Measurements from ENCODE around the gene DCAF8L2. TPM values are rescaled to one million over a fixed set of nuclear protein-coding genes. Genes with fewer than 3 reads are reported as not detected.
"Not testable (repeated sequence)": the region's sequence is repeated elsewhere in the genome, so short reads cannot be mapped to it uniquely, and the experiment has no call there.

The DCAF8L2 gene
- total RNA-seq (2021), result not detected in 2 replicates
- long read RNA-seq, result 0 reads

- Histone ChIP-seq H2BK12ac (ENCODE audit: insufficient read length, low read depth, low read length) (no peak within 1 kb of the TSS), H3K4me1 (ENCODE audit: insufficient read depth, low read length) (no peaks in the 10 kb centered on the region), H3K79me2 (ENCODE audit: insufficient read depth, low read length) (no peaks in the 10 kb centered on the region), H4K20me1 (ENCODE audit: control insufficient read depth, insufficient read depth, insufficient read length) (no peaks in the 10 kb centered on the region), H3K4me2 (ENCODE audit: insufficient read depth, insufficient read length, low read length) (no peak within 1 kb of the TSS), H2BK15ac (ENCODE audit: low read depth, low read length) (no peak within 1 kb of the TSS), H3K14ac (ENCODE audit: insufficient read depth, low read length) (no peak within 1 kb of the TSS), H3K9ac (ENCODE audit: extremely low read depth, insufficient read length, low read length) (no peak within 1 kb of the TSS), H3K23me2 (ENCODE audit: insufficient read length, low read depth, low read length, poor library complexity, severe bottlenecking) (no peaks in the 10 kb centered on the region), H2AFZ (ENCODE audit: low read length) (no peak within 1 kb of the TSS), H2BK120ac (ENCODE audit: low read depth, low read length, poor library complexity, severe bottlenecking) (no peak within 1 kb of the TSS), H3K56ac (ENCODE audit: insufficient read length, low read depth, low read length) (no peak within 1 kb of the TSS), H3K79me1 (ENCODE audit: insufficient read depth, low read depth, low read length, poor library complexity, severe bottlenecking) (no peaks in the 10 kb centered on the region), H4K91ac (ENCODE audit: insufficient read length, low read depth, low read length) (no peak within 1 kb of the TSS), H4K8ac (replicated peaks; ENCODE audit: insufficient read length, low read depth, low read length) (no peak within 1 kb of the TSS), H2AK5ac (ENCODE audit: insufficient read length, low read length) (no peak within 1 kb of the TSS), H3K18ac (ENCODE audit: insufficient read length, low read depth, low read length) (no peak within 1 kb of the TSS), H3K27me3 (ENCODE audit: insufficient read depth, low read length) (no peaks in the 10 kb centered on the region), H3K9me3 (ENCODE audit: control insufficient read depth, low read depth, low read length) (peaks cover 7% of the 10 kb centered on the region), H3T11ph (ENCODE audit: low read length) (no peak within 1 kb of the TSS), H4K5ac (ENCODE audit: insufficient read length, low read depth, low read length) (no peak within 1 kb of the TSS), H3K4ac (ENCODE audit: low read depth, low read length) (no peak within 1 kb of the TSS), H2BK5ac (ENCODE audit: insufficient read length, low read length) (no peak within 1 kb of the TSS), H3K23ac (ENCODE audit: insufficient read length, low read depth, low read length) (no peak within 1 kb of the TSS), H3K27ac (ENCODE audit: insufficient read length, low read depth, low read length) (no peak within 1 kb of the TSS), H2BK20ac (ENCODE audit: low read depth, low read length, poor library complexity, severe bottlenecking) (no peak within 1 kb of the TSS)
- H3K4me1 Mint-ChIP-seq, result no peaks in the 10 kb centered on the region
- H3K9me3 Mint-ChIP-seq, result peaks cover 58% of the 10 kb centered on the region in 2 experiments
- peaks cover 12% of the 10 kb centered on the region for H3K27me3 Mint-ChIP-seq (ENCODE audit: low read depth)
- TF ChIP-seq, protein P1, sequence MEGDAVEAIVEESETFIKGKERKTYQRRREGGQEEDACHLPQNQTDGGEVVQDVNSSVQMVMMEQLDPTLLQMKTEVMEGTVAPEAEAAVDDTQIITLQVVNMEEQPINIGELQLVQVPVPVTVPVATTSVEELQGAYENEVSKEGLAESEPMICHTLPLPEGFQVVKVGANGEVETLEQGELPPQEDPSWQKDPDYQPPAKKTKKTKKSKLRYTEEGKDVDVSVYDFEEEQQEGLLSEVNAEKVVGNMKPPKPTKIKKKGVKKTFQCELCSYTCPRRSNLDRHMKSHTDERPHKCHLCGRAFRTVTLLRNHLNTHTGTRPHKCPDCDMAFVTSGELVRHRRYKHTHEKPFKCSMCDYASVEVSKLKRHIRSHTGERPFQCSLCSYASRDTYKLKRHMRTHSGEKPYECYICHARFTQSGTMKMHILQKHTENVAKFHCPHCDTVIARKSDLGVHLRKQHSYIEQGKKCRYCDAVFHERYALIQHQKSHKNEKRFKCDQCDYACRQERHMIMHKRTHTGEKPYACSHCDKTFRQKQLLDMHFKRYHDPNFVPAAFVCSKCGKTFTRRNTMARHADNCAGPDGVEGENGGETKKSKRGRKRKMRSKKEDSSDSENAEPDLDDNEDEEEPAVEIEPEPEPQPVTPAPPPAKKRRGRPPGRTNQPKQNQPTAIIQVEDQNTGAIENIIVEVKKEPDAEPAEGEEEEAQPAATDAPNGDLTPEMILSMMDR (conservative IDR thresholded peaks at IDR 0.05), result no peak
- WGBS (ENCODE audit: extremely low coverage, insufficient read length, low lambda C conversion rate), result no CpG with 5 or more reads among the region's 7 CpGs
- no peak within 1 kb of the TSS for H3K27ac Mint-ChIP-seq
- H3K4me3 Mint-ChIP-seq, result no peak within 1 kb of the TSS
- no peak for DNase-seq
- peaks cover 0 to 2% (median 2%) of the 10 kb centered on the region in 3 experiments; a peak in 4 of 7 replicates for H3K36me3 Mint-ChIP-seq (ENCODE audit: insufficient read depth in 1 of 3, low read depth in 3 of 3)
Observed at GRCh38 chrX:27590044-27590443, at the start of gene DCAF8L2. Gene DCAF8L2 (plus strand): TSS chrX:27590344. CDS start chrX:27746896, 156,552 bp downstream.

DNA sequence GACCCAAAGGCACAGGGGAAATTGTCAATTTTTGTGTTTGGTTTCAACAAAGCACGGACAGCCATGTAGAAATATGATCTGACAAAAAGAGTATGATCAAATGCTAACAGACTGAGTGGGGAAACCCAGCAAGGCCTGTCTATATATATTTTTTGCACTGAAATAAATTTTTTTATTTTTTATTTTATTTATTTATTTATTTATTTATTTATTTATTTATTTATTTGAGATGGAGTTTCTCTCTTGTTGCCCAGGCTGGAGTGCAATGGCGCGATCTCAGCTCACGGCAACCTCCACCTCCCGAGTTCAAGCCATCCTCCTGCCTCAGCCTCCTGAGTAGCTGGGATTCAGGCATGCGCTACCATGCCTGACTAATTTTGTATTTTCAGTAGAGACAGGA, 49.0 kb upstream of the DCAF8L2 start:
- not testable (repeated sequence) for H3K4ac ChIP-seq (ENCODE audit: low read depth, low read length); H3K27ac Mint-ChIP-seq; H4K20me1 ChIP-seq (ENCODE audit: control insufficient read depth, insufficient read depth, insufficient read length); H3K23ac ChIP-seq (ENCODE audit: insufficient read length, low read depth, low read length); H2BK12ac ChIP-seq (ENCODE audit: insufficient read length, low read depth, low read length); H4K5ac ChIP-seq (ENCODE audit: insufficient read length, low read depth, low read length); H3K79me1 ChIP-seq (ENCODE audit: insufficient read depth, low read depth, low read length, poor library complexity, severe bottlenecking); H3K56ac ChIP-seq (ENCODE audit: insufficient read length, low read depth, low read length); H2BK5ac ChIP-seq (ENCODE audit: insufficient read length, low read length); H3K23me2 ChIP-seq (ENCODE audit: insufficient read length, low read depth, low read length, poor library complexity, severe bottlenecking); H3K4me2 ChIP-seq (ENCODE audit: insufficient read depth, insufficient read length, low read length); H2BK20ac ChIP-seq (ENCODE audit: low read depth, low read length, poor library complexity, severe bottlenecking); H2AFZ ChIP-seq (ENCODE audit: low read length); H4K8ac ChIP-seq (replicated peaks; ENCODE audit: insufficient read length, low read depth, low read length); H3K36me3 Mint-ChIP-seq (ENCODE audit: insufficient read depth in 1 of 3, low read depth in 3 of 3); H3T11ph ChIP-seq (ENCODE audit: low read length); H3K4me3 Mint-ChIP-seq; H3K27me3 Mint-ChIP-seq (ENCODE audit: low read depth); H3K4me1 Mint-ChIP-seq; H3K27me3 ChIP-seq (ENCODE audit: insufficient read depth, low read length); H3K79me2 ChIP-seq (ENCODE audit: insufficient read depth, low read length); DNase-seq; H3K9ac ChIP-seq (ENCODE audit: extremely low read depth, insufficient read length, low read length); H2AK5ac ChIP-seq (ENCODE audit: insufficient read length, low read length); H3K27ac ChIP-seq (ENCODE audit: insufficient read length, low read depth, low read length); H4K91ac ChIP-seq (ENCODE audit: insufficient read length, low read depth, low read length); H3K18ac ChIP-seq (ENCODE audit: insufficient read length, low read depth, low read length); H3K14ac ChIP-seq (ENCODE audit: insufficient read depth, low read length); H2BK120ac ChIP-seq (ENCODE audit: low read depth, low read length, poor library complexity, severe bottlenecking); H3K4me1 ChIP-seq (ENCODE audit: insufficient read depth, low read length); H2BK15ac ChIP-seq (ENCODE audit: low read depth, low read length)
- peaks cover 48 to 61% of the 10 kb centered on the region in 2 experiments for H3K9me3 Mint-ChIP-seq
- peaks cover 16% of the 10 kb centered on the region for H3K9me3 ChIP-seq (ENCODE audit: control insufficient read depth, low read depth, low read length)
- no CpG with 5 or more reads among the region's 6 CpGs for WGBS (ENCODE audit: extremely low coverage, insufficient read length, low lambda C conversion rate)

All from H9 (cell line).